ENCODE data around the gene PRCC.

GRCh38 chr1:156841295-156841855, 74.0 kb downstream of the PRCC start:
- TF ChIP-seq CTCF (IDR thresholded peaks at IDR 0.05) (no peak), POLR2A (IDR thresholded peaks at IDR 0.05) (no peak)

Data from uterus (tissue), 2 donors.